Heart right ventricle (tissue), 16 donors: ENCODE data around the gene CYB561D2. TPM values are rescaled to one million over a fixed set of nuclear protein-coding genes. Genes with fewer than 3 reads are reported as not detected.

Experiments
- ATAC-seq, 8 donors: fragments of 200-7000 bp; cut with Tn5 transposase; one replicate each; pipeline ENCODE4 v1.9.1; 2020; ENCODE audit warnings: mild to moderate bottlenecking in 8 of 8, moderate library complexity in 8 of 8, moderate number of reproducible peaks in 1 of 8
- DNase-seq, 2 donors: peaks; one replicate each; pipeline ENCODE4 v3.0.0-alpha.2; 2020
- H3K27ac ChIP-seq, 10 donors: fragments of 200-600 bp; sonication (generic) in 2 of 10; one replicate each; pipeline versions ENCODE4 v1.5.0 to v1.8.0; 2020 to 2022; ENCODE audit warnings: mild to moderate bottlenecking in 3 of 10
- H3K27me3 ChIP-seq, 7 donors: fragments of 200-600 bp; one replicate each; pipeline ENCODE4 v1.8.0; 2021 to 2022; ENCODE audit warnings: mild to moderate bottlenecking in 2 of 7
- H3K36me3 ChIP-seq, 9 donors: fragments of 200-600 bp; sonication (generic) in 1 of 9; one replicate each; pipeline versions ENCODE4 v1.5.0 to v1.8.0; 2020 to 2022; ENCODE audit warnings: mild to moderate bottlenecking in 2 of 9
- H3K4me1 ChIP-seq, 9 donors: fragments of 200-600 bp; sonication (generic) in 1 of 9; one replicate each; pipeline versions ENCODE4 v1.5.0 to v1.8.0; 2020 to 2022; ENCODE audit warnings: mild to moderate bottlenecking in 4 of 9
- H3K4me3 ChIP-seq, 10 donors: fragments of 200-600 bp; sonication (generic) in 2 of 10; one replicate each; pipeline versions ENCODE4 v1.5.0 to v1.8.0; 2020 to 2022; ENCODE audit warnings: mild to moderate bottlenecking in 7 of 10, moderate library complexity in 2 of 10
- H3K9me3 ChIP-seq, 11 donors: fragments of 200-600 bp in 10 of 11; sonication (generic) in 2 of 11; one replicate each; pipeline versions ENCODE4 v1.5.0 to v1.8.0; 2013 to 2022; ENCODE audit warnings: mild to moderate bottlenecking in 2 of 11, control low read depth in 1 of 11, moderate library complexity in 1 of 11
- CTCF ChIP-seq, 9 donors: fragments of 200-600 bp; sonication (generic) in 2 of 9; IDR thresholded peaks; one replicate each; pipeline versions ENCODE4 v1.5.0 to v1.8.0; 2021 to 2022; ENCODE audit warnings: antibody characterized with exemption in 9 of 9, mild to moderate bottlenecking in 5 of 9, moderate library complexity in 1 of 9
- WGBS, 2 donors: extraction: QIAGEN DNeasy Blood & Tissue Kit; methylation state at CpG; one replicate each; pipeline ENCODE4 v1.1.7; 2013; ENCODE audit warnings: inconsistent platforms in 1 of 2; 5-methylcytosine and 5-hydroxymethylcytosine counted together
- intact Hi-C, 10 donors: fragments of 100-400 bp; cut with DNase I; formaldehyde crosslinking; loops; one replicate each; pipeline versions ENCODE4 v1.11.1 to v1.14.2; 2022
- polyA plus RNA-seq, 2 donors: library from polyadenylated mRNA; stranded (reverse); fragments of 200-250 nt; gene quantifications; one replicate each; pipeline ENCODE4 v1.2.3, GENCODE V29; 2013
- total RNA-seq, 10 donors: library from RNA; stranded (reverse); fragmentation: NEBNext Ultra II Directional in 3 of 10; extraction: Animal tissue kit (Norgen Biotek cat#: 25700) in 3 of 10; gene quantifications; one replicate each; pipeline versions ENCODE4 v1.2.1 to v1.2.4, GENCODE V29; 2021 to 2023
- donor health status: Arrhythmogenic right ventricular cardiomyopathy.
- donor health status: ischemic (EF 13 %, LVEDD 7.1; RV severe dilation, severe dysfunction).
- donor health status: healthy with polysubstance abuse.
- donor health status: DM: no; HTN: yes; CAD: no.
- donor health status: DM: no; HTN: no; CAD: no.
- donor health status: ischemic (EF 25% LVEDD 6.9; RV normal size, moderate dysfunction).
- donor health status: ischemic (EF 25% LVEDD 5.7; RV mildly dilated, moderate dysfunction).
- donor health status: healthy.
- donor health status: DM: yes; HTN: yes; CAD: no.
- donor health status: Ischemic cardiomyopathy.
- donor health status: ischemic (EF 35%, LVEDD 5.7; RV mildly dilated, moderate dysfunction).
- donor health status: nonischemic (EF 11% LVEDD 7.7; RV severe dilation, severe dysfunction).
- donor health status: DM: yes; HTN: yes; CAD: no.
- donor health status: PGD.
- donor health status: ischemic (EF 29% LVEDD 5.4; RV normal size, mild dysfunction).
- donor health status: nonischemic (EF 23%, LVEDD 6.1; RV moderate dilation, normal function).

Gene CYB561D2
- total and polyA plus RNA-seq, 12 donors, result 3.9 to 21.8 (median 5.8) TPM

GRCh38 chr3:50322386-50323091, 28.1 kb upstream of the CYB561D2 start, which contains the start of gene HYAL2:
Gene HYAL2, minus strand, starts transcription at chr3:50322745. Its CDS starts 2,256 bp downstream, at chr3:50320489.
- intact Hi-C loops, result loop anchor here in 4 of 10 donors (5.0 to 10.0 kb wide), 4 partner anchors 50 to 85 kb away; partner anchors contain the start of genes GNAI2 (in 1 of the 4) and SEMA3B (in 1 of the 4)
- Histone ChIP-seq H3K4me3 (peak within 1 kb of the TSS; percentile 57 to 88 (median 80)), H3K27me3 (no peaks in the 10 kb centered on the region), H3K27ac (peak within 1 kb of the TSS; percentile 91 to 99 (median 97)), H3K36me3 (peaks cover 0 to 48% (median 23%) of the 10 kb centered on the region in 9 donors), H3K9me3 (no peaks in the 10 kb centered on the region), H3K4me1 (peaks cover 32 to 90% (median 74%) of the 10 kb centered on the region in 9 donors)
- TF ChIP-seq CTCF (IDR thresholded peaks at IDR 0.05), result no peak
- WGBS, 2 donors, result 33 to 43% methylated on average over 31 of the region's 31 CpGs
- ATAC-seq (peak; percentile 1 to 46 (median 32)), DNase-seq (peak; percentile 82 to 87)

GRCh38 chr3:50323092-50323600, 27.5 kb upstream of the CYB561D2 start:
- Histone ChIP-seq H3K36me3 (peaks cover 0 to 42% (median 17%) of the 10 kb centered on the region in 9 donors), H3K27ac (peak overlapping the region; percentile 91 to 99 (median 97)), H3K27me3 (no peaks in the 10 kb centered on the region), H3K9me3 (no peaks in the 10 kb centered on the region), H3K4me1 (peaks cover 29 to 85% (median 70%) of the 10 kb centered on the region in 9 donors), H3K4me3 (peak overlapping the region in 9 of 10 donors; percentile 57 to 88 (median 81))
- peak in 1 of 2 donors; percentile 86 for DNase-seq
- intact Hi-C loops, result loop anchor here in 4 of 10 donors (5.0 to 10.0 kb wide), 4 partner anchors 51 to 86 kb away; partner anchors contain the start of genes GNAI2 (in 1 of the 4) and SEMA3B (in 1 of the 4)
- WGBS, 2 donors, result 33 to 50% methylated on average over 4 of the region's 4 CpGs
- no peak for TF ChIP-seq CTCF (IDR thresholded peaks at IDR 0.05)
- ATAC-seq, result peak; percentile 4 to 52 (median 22)

- intact Hi-C loops, result loop anchor here in 5 of 10 donors (1.0 to 10.0 kb wide), 7 partner anchors 49 to 97 kb away; partner anchors contain the start of genes GNAI2 (in 1 of the 5) and SEMA3B (in 1 of the 5)
- peaks cover 0 to 37% (median 12%) of the 10 kb centered on the region in 9 donors for H3K36me3 ChIP-seq
- H3K4me3 ChIP-seq, result peak overlapping the region in 6 of 10 donors; percentile 12 to 86 (median 78)
- TF ChIP-seq CTCF (IDR thresholded peaks at IDR 0.05), result peak in 3 of 9 donors; percentile 13 to 22 (median 15)
- DNase-seq (peak; percentile 73 to 77), ATAC-seq (peak; percentile 1 to 58 (median 44))
- peak overlapping the region; percentile 91 to 99 (median 97) for H3K27ac ChIP-seq
- H3K9me3 ChIP-seq, result no peaks in the 10 kb centered on the region
- WGBS, 2 donors, result 49 to 61% methylated on average over 5 of the region's 5 CpGs
- no peaks in the 10 kb centered on the region for H3K27me3 ChIP-seq
- peaks cover 29 to 85% (median 70%) of the 10 kb centered on the region in 9 donors for H3K4me1 ChIP-seq
Measured at GRCh38 chr3:50323614-50324199, 27.0 kb upstream of the CYB561D2 start.
